SK-N-SH (cell line): ENCODE measurements around the gene S100A2.

ENCODE experiments used
- ELF1 ChIP-seq: IDR thresholded peaks from 2 replicates; pipeline ENCODE4 v1.4.0; 2012
- FOXM1 ChIP-seq: IDR thresholded peaks from 2 replicates; pipeline ENCODE4 v1.4.0; 2012; ENCODE audit warnings: low read depth, mild to moderate bottlenecking
- GABPA ChIP-seq: IDR thresholded peaks from 2 replicates; pipeline ENCODE4 v1.4.0; 2012; ENCODE audit warnings: low read depth, mild to moderate bottlenecking
- GATA2 ChIP-seq: sonication (generic); formaldehyde crosslinking; IDR thresholded peaks from 2 replicates; pipeline ENCODE4 v1.5.0; 2020; ENCODE audit warnings: mild to moderate bottlenecking, missing genetic modification reagents
- MEF2A ChIP-seq: IDR thresholded peaks from 2 replicates; pipeline ENCODE4 v1.4.0; 2012; ENCODE audit warnings: low read depth, borderline replicate concordance
- POLR2AphosphoS5 ChIP-seq: IDR thresholded peaks from 2 replicates; pipeline ENCODE4 v1.6.1; 2012; ENCODE audit warnings: low read depth, low read length
- SIN3A ChIP-seq: IDR thresholded peaks from 2 replicates; pipeline ENCODE4 v1.6.1; 2012; ENCODE audit warnings: low read depth, mild to moderate bottlenecking, low read length, moderate library complexity, borderline replicate concordance
- YY1 ChIP-seq: IDR thresholded peaks from 2 replicates; pipeline ENCODE4 v1.4.0; 2012; ENCODE audit warnings: low read depth, mild to moderate bottlenecking
- TF ChIP-seq, protein P1 (sequence below): fragments of 200-600 bp; sonication (generic); IDR thresholded peaks from 2 replicates; pipeline ENCODE4 v1.6.1; 2017; ENCODE audit warnings: antibody characterized with exemption, mild to moderate bottlenecking, moderate library complexity
- TF ChIP-seq, protein P2 (sequence below): fragments of 150-350 bp; IDR thresholded peaks from 2 replicates; pipeline ENCODE4 v1.6.1; 2016; ENCODE audit warnings: mild to moderate bottlenecking, low read depth, low read length
- TF ChIP-seq, protein P3 (sequence below): IDR thresholded peaks from 2 replicates; pipeline ENCODE4 v1.4.0; 2012; ENCODE audit warnings: low read depth

DNA sequence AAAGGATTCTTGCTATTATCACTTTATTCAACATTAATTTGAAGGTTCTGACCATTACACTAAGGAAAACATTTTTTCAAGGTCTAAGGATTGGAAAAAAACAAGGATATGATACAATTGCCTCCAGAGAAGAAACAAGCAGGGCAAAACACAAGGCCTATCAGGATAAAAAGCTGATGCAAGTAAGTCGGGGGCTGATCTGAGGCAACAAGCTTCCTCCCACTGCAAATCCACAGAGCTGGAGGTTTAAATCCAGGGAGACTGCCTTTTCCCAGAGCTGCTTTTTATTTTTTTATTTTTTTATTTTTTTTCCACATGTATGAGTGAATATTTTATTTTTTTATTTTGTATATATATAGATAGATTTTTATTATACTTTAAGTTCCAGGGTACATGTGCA lies 19.4 kb upstream of the S100A2 start:
- TF ChIP-seq POLR2AphosphoS5 (no peak), MEF2A (no peak), GABPA (no peak), FOXM1 (no peak), SIN3A (no peak), ELF1 (no peak), YY1 (no peak), GATA2 (CRISPR knock-in tag) (no peak)
- TF ChIP-seq, protein P1, sequence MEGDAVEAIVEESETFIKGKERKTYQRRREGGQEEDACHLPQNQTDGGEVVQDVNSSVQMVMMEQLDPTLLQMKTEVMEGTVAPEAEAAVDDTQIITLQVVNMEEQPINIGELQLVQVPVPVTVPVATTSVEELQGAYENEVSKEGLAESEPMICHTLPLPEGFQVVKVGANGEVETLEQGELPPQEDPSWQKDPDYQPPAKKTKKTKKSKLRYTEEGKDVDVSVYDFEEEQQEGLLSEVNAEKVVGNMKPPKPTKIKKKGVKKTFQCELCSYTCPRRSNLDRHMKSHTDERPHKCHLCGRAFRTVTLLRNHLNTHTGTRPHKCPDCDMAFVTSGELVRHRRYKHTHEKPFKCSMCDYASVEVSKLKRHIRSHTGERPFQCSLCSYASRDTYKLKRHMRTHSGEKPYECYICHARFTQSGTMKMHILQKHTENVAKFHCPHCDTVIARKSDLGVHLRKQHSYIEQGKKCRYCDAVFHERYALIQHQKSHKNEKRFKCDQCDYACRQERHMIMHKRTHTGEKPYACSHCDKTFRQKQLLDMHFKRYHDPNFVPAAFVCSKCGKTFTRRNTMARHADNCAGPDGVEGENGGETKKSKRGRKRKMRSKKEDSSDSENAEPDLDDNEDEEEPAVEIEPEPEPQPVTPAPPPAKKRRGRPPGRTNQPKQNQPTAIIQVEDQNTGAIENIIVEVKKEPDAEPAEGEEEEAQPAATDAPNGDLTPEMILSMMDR: no peak
- TF ChIP-seq, protein P2, sequence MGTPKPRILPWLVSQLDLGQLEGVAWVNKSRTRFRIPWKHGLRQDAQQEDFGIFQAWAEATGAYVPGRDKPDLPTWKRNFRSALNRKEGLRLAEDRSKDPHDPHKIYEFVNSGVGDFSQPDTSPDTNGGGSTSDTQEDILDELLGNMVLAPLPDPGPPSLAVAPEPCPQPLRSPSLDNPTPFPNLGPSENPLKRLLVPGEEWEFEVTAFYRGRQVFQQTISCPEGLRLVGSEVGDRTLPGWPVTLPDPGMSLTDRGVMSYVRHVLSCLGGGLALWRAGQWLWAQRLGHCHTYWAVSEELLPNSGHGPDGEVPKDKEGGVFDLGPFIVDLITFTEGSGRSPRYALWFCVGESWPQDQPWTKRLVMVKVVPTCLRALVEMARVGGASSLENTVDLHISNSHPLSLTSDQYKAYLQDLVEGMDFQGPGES: no peak
- TF ChIP-seq, protein P3, sequence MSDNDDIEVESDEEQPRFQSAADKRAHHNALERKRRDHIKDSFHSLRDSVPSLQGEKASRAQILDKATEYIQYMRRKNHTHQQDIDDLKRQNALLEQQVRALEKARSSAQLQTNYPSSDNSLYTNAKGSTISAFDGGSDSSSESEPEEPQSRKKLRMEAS: no peak
